Activated CD8-positive, alpha-beta memory T cell treated with anti-CD3 and anti-CD28 coated beads, Interleukin-2, amount 50 U/mL, for 24 hours (primary cell): ENCODE data around the gene HMOX2.
A peak's percentile ranks its signal among the peaks of the same experiment; 100 is the strongest.

Experiments used
- DNase-seq: peaks from one replicate; pipeline ENCODE4 v3.0.0-alpha.2; 2020; ENCODE audit errors: extremely low read depth

Gene HMOX2

DNA sequence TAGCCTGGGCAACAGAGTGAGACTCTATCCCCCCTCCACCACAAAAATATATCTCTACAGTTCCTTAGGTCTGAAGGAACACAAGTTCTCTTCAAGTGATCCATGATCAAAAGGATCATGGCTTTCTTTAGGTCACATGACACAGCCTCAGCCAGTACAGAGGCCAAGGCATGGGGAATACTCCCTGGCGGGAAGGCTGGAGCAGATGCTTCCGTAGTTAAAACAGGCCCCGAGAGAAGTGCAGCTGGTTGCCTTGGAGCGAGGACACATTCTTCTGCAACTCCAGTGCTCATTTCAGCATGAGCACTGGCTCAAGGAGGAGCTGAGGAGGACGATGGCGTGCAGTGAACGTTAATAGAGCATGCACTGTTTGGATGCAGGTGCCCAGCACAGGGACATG is 48.9 kb downstream of the HMOX2 start:
- DNase-seq: no peak

DNA sequence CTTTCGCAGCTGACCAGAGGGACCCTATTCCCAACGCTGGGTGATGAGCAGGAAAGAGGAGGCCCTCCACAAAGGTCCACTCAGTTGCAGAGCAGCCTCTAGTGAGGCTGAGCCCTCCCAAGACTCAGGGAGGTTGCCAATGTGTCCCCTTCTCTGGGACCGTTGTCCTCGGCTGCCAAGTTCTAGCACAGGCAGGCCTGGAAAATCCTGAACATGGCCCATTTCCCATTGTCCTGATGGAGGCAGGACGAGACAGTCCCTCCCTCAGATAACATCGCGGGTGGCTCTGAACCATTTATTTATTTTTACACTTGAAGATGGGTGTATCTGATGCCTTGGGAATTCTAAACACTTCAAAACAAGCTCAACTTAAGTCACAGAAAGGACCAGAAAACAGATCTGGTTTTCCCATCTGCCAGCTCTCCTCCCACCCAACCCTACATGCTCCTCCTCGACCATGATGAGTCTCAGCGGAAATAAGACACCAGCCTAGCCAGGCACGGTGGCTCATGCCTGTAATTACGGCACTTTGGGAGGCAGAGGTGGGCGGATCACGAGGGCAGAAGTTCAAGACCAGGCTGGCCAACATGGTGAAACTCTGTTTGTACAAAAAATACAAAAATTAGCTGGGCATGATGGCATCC is 49.6 kb downstream of the HMOX2 start:
- DNase-seq: no peak

DNA sequence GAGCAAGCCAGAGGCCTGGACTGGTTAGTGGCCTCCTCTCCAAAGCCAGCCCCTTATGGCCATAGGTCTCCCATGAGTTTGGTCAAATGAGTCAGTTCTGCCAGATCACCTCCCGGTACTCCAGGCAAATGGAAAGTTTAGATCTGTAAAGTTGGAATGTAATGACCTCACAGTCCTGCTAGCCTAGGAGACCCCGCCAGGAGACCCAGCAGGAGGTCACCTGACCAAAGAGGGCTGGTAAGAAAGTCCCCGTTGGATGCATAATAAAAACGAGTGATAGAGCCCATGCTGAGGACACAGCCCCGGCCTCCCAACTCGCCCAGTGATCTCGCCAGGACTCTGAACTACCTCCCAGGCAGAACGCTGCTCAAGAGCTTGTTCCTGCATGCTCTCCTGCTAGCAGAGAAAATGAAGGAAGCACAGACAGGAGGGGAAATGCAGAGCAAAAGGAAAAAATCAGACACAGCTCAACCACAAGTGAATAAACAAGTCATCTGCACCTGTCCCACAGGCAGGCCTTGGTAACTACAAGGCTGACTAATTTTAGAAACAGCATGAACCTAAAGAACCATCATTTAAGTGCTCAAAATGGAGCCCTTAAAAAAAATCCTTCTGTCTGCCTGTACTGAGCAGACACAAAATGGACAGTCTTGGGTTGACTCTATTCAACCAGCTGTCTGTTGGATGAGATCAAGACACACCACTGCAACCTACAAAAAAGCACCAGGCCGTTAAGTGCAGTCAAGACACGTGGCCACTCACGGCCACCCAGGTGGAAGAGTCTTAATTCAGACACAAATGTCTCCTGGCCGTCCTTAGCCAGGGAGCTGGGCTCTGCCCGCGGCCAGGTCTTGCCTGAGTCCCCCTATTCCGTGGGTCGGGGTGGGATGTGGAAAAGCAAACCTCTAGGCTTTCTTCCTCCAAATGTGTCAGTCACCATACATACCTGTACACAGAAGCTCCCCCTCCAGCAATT is 53.2 kb downstream of the HMOX2 start:
- DNase-seq: no peak

DNA sequence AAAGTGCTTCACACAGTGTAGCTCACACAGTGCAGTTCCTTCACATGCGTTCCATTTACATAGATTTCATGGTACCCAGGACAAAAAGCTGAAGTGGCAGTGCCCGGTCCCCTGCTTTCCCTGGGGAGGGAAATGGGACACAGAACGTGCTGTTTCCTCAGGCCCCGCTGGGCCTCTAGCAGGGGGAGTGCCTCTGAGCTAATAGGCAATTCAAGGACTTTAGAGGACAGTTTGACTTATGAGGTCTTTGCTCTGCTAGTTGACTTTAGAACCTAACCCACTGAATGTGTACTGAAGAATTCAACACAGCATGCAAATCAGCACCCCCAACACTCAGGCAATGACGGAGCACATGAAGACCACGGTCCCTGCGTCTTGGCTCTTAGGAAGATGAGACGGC is 55.6 kb downstream of the HMOX2 start:
- DNase-seq: no peak

DNA sequence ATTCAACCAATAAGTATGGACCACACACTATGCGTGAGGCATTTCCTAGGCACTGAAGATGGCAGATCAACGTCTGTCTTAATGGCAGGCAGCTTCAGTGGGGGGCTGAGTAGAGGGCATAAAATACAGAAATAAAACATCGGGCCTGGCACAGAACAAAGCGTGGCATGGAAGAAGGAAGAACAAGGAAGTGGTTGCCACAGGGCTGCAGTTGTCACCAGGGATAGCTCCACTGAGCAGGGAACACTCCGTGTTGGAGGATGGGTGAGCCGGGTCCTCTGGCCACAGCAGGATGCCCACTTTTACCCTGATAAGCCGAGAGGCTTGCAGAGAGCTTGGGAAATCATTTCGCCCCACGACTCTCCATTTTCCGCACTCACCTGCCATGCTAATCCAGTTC is 56.0 kb downstream of the HMOX2 start:
- DNase-seq: no peak

DNA sequence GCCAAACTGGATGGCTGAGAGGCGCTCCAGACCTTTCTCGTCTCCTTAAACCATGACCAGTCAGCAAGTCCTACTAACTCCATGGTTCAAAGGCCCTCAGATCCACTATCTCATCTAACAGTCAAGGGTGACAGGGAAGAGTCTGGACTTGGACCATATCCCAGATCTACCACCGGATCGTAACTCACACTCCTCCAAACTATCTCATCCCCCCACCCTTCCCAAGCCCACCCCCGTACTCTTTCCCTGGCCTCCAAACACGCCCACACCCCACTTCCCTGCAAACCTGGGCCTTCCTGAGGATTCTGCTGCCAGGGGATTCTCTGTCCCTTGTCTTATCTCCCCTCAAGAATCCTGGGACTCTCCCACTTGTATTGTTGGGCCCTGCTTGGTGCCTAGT is 57.3 kb downstream of the HMOX2 start:
- DNase-seq: no peak

DNA sequence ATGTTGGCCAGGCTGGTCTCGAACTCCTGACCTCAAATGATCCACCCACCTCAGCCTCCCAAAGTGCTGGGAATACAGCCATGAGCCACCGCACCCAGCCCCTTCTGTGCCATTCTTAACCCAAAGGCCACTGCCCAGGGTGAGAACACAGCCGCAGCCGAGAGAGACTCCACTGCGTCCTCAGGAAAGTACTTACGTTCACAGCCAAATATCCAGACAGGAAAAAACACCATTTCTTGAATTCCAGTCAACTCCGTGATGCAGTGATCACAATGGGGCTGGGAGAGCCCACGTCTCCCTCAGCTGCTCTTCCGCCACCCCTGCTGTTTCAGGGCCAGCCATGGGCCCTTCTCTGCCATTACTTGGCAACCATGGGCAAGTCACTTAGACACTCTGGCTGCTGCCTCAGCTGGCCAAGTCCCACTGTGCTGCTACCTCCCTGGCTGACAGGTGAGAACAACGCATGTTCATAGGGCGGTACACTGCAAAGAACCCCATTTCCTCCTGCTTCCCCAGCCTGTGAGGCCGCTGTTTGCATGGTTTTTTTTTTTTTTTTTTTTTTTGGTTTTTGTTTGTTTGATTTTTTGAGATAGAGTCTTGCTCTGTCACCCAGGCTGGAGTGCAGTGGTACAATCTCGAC is 58.1 kb downstream of the HMOX2 start:
- DNase-seq: no peak

DNA sequence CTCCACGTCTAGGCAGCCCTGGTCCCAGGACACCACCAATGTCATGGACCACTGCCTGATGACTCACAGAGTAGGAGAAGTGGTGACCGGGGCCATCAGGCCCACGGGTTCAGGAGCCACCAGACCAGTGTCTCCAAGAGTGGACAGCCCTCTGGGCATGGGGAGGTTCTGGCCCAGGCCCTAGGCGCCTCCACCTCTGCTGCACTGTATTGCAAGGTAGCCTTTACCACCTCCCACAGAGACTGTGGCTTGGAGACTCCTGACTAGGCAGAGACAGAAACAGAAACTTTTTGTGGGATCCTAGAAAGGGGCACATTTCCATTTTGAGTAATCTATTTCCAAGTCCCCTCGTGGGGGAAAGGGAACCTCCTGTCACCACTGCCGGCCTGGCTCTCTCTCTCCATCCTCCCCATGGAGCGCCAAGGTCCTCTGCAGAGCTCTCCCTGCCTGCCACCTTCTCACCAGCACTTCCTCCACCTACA is 59.5 kb downstream of the HMOX2 start:
- DNase-seq: no peak

DNA sequence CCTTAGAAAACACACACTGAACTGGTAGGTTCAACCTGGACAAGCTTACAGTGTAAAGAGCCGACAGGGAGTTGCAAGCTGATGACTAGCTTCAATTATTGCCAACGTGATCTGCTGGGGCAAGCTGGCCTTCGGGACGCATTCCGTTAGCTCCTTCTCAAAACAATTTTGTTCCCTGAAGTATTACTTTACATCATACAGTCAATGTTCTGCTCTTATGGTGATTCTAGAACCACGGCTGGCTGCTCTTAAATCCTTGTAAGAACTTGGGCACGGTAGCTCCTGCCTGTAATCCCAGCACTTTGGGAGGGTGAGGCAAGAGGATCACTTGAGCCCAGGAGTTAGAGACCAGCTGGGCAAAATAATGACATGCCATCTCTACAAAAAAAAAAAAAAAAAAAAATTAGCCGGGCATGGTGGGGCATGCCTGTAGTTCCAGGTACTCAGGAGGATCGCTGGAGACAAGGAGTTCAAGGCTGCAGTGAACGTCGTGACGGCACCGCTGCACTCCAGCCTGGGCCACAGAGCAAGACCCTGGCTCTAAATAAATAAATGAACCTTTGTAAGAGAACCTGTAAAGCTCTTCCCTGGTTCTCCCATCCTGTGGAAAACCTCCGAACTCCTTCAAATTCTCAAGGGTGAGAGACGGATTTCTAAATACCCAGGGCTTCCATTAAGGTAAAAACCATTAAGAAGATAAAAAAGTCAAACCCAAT is 60.4 kb downstream of the HMOX2 start:
- DNase-seq: no peak

DNA sequence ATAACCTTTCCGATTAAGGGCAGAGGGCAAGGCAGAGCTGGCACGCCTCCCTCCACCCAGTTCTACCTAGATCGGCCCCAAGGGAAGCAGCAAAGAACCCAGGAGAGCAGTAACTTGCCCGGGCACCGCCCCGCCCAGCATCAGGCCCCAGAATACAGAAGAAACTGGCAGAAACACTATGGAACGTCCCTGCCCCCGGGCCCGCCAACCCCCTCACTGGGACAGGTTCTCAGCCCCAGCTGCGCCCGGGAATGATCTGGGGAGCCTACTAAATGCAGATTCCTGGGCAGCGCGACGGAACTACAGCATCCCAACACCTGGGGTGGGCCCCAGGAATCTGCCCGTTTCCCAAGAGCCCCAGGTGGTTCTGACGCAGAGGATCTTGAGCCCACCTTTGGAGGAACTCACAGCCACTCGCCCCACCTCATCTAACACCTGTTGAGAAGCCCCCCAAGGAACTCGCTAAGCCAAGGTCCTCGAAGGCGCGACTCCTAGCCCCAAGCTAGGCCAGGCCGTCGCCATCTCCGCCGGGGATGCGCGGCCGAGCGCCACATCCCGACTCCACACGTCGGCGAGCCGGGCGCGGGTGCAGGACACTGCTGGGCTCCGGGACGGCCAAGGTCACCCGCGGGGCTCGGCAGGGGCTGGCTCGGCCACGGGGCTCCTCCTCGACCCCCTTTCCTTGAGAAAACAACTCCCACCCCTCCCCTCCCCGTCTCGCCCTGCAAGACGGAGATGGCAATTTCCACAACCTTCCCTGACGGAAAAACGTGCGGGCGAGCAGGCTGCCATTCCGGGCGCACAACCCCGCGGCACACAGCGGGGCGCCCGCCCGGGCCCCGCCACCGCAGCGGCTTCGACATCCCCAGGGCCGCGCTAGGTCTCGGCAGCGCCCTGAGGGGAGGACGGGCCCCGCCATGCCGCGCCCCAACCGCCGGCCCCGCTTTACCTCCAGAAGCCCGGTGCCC is 61.5 kb downstream of the HMOX2 start:
- DNase-seq: no peak

DNA sequence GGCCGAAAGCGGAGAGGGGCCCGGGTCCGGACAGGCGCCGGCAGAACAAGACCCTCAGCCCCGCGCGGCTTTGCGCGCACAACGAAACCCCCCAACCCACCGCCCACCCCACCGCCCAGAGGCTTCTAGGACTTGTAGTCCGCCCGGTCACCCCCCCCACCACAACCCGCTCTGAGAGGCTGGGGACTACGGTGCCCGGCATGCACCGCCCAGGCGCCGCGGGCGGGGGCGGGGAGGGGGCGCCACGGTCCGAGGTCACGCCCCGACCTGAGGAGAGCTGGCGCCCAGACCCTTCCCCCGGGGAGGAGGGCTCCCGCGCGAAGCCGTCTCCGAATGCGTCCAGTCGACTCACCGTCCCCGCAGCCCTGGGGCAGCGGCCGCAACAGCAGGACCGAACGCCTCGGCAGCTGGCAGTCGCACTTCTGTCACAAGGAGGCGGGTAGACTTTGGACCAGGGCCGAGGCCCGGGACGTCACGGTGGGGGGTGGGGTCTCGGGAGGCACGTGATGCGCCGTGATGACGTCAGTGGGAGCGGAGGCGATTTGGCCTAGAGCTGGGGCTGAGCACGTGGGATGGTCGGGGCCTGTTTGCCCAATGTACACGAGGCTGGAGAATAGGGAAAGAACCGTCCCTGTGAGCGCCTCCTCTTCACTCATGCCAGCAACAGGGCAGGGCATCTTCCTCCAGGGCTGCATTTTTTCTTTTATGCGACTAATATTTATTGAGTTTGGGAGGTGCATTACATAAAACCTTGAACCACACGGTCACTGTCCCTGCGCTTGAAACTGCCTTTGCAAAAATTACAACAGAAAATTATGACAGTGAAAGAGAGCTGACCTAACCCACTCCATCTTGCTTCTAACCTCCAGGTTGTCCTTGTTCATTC is 62.4 kb downstream of the HMOX2 start, which contains the start of gene CDIP1:
Gene CDIP1 (minus strand): TSS at position 424 of the 886 bp plus-strand sequence. CDS start 24,643 bp downstream, outside the sequence.
- peak; percentile 87 for DNase-seq

DNA sequence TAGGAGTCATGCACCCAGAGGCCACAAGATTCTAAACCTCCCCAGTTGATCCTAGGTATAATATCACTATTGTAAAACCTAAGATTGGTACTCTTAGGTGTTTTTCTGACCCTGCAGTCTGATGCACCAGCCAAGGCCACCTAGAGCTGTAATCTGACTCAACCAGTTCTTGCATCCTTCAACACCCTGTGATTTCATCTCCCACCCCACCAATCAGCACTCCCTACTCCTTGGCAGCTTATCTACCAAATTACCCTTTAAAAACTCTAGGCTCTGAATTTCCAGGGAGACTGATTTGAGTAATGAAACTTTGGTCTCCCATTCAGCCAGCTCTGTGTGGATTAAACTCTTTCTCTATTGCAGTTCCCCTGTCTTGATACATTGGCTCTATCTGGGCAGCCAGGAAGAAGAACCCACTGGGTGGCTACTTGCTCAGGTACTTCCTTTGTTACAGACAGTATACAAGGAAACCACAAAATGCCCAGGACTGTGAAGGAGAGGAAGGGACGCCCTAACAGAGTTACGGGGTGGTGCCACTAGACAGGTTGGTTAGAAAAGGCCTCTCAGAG is 63.6 kb downstream of the HMOX2 start:
- no peak for DNase-seq

DNA sequence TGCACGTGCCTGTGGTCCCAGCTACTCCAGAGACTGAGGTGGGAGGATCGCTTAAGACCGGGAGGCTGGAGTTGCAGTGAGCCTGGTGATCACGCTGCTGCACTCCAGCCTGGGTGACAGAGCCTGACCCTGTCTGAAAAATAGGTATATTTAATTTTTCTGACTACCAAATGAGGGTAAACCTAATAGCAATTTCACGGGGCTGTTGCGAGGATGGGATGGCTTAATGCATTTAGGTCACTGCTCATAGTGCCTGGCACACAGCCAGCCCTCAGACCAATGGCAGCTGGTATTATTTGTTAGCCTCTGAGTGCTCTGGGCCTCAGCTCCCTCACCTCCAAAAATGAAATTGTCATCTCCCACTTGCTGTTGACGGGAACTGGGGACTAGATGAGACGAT is 68.3 kb downstream of the HMOX2 start:
- DNase-seq: no peak

DNA sequence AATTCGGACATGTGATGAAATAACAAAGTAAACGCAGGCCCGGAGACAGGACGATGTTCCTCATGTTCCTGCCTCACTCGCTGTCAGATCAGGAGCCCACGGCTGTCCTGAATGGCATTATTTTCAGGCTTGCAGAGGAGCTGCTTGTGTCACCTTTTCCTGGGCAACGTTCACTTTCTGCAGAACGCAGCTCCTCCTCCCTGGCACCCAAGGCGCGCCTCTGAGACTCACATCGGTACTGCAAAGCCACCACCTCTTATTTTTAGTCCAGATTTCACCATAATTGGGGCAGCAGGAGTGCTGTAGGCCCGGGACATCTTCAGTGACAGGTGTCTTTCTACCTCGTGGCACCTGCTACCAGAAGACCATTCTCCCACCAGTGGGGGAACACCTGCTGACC is 71.9 kb downstream of the HMOX2 start:
- DNase-seq: no peak

DNA sequence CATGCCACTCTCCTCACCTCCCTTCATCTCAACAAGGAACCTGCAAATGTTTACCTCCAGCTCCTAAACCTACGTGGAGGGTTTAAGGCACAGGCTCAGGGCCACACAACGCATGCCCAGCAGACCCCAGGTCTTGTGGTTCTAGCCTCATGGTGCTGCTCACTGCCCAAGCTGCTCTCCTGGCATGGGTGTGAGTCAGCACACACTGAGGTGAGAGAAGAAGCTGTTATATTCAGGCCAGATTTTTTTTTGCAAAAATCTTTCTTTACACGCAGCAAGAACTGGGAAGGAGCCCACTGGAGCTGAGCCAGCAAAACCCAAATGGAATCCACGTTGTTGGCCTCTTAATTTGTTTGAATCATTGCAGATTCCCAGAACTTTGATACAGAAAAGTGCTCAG is 74.4 kb downstream of the HMOX2 start:
- no peak for DNase-seq

DNA sequence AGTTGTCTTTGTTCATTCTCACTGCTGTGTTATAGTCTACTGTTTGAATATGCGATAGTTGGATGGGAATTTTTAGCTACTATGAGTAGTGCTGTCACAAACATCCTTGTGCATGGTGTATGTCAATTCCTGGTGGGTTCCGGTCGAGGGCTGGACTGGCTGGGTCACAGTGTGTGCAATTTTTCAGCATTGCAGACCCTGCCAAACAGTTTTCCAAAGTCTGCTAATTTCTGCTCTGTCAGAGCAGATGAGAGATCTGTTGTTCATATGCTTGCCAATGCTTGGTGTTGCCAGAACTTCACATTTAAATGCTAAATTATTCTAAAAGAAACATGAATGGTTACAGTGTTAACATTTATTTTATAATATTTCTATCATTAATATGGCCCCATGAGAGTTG is 76.3 kb downstream of the HMOX2 start:
- no peak for DNase-seq

DNA sequence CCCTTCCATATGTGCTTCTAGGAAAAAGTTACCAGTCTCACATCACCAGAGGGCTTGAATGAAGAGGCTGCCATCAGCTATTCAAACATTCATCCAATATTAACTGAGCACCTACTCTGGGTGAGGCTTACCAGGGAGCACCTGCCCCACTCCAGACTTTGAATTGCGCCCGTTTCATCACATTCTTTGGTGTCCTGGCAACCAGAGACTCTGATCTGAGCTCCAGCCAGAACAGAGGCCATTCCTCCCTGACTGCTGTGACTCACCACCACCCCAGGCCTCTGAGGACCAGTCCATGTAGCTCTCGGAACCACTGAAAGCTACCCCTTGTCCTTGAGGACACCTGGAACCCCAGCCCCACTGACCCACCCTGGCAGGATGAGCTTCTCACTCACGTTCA is 79.9 kb downstream of the HMOX2 start, which contains the start of gene C16orf96:
Gene C16orf96 (plus strand): TSS at position 229 of the 400 bp plus-strand sequence. CDS start 150 bp downstream, at position 379.
- DNase-seq: no peak

DNA sequence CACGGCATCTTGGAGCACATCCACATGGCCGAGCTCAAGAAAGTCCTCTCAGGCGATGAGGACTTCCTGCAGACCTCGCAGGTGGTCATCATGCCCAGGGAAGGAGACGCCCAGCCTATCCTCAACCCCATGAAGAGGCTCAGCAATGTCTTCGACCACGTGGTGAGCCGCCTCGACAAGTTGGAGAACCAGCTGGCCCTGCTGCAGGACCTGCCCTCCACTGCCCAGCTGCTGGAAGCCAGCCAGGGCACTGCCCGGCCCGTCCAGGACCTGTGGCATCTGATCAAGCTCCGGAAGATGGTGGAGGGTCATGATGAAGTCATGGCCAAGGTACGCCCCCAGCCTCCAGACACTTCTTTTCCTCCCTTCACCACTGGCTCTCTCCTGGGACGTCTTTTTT is 80.4 kb downstream of the HMOX2 start:
- DNase-seq: no peak

DNA sequence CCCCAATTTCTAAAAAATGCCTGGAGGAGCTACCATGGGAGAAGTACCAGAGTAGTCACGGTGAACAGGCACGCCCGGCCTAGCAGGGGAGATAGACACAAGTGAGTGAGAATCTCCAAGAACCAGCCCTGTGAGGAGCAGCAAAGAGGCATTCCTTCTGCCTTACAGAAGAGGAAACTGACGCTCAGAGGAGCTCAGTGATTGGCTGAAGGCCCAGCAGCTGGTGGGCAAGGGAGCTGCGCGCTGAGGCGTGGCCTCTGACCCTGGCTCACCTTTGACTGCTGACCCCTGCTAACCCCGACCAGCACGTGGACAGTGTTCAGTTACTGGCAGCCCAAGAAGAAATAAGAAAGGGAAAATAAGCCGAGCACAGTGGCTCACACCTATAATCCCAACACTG is 81.8 kb downstream of the HMOX2 start:
- DNase-seq: no peak
